HG03432 (cell line): Measurements from ENCODE around the gene ATF4.

ENCODE experiments used
- ATAC-seq: cut with Tn5 transposase; IDR thresholded peaks from one replicate; pipeline ENCODE4 v1.9.1; 2021; ENCODE audit warnings: mild to moderate bottlenecking, moderate library complexity; ENCODE audit not compliant: unreplicated experiment

The ATF4 gene

GRCh38 chr22:39528080-39528661 is 7.8 kb downstream of the ATF4 start:
- no peak for ATAC-seq

GRCh38 chr22:39528681-39529486 is 8.5 kb downstream of the ATF4 start:
- peak; percentile 31 for ATAC-seq

GRCh38 chr22:39529487-39529851 is 9.1 kb downstream of the ATF4 start:
- no peak for ATAC-seq

GRCh38 chr22:39530116-39530515 is 9.8 kb downstream of the ATF4 start:
- ATAC-seq = no peak

- ATAC-seq = no peak
These were observed 10.4 kb downstream of the ATF4 start for GRCh38 chr22:39530692-39531331.

- ATAC-seq = peak; percentile 81
These were observed 12.1 kb downstream of the ATF4 start, which contains the start of gene RPS19BP1 for GRCh38 chr22:39532215-39533073. Gene RPS19BP1, minus strand, starts transcription at chr22:39532748. Its CDS starts 10 bp downstream, at chr22:39532738.

GRCh38 chr22:39534092-39534506 is 13.7 kb downstream of the ATF4 start:
- no peak for ATAC-seq

- no peak for ATAC-seq
These were observed 14.4 kb downstream of the ATF4 start for GRCh38 chr22:39534591-39535356.

GRCh38 chr22:39535357-39535725 is 15.0 kb downstream of the ATF4 start:
- no peak for ATAC-seq

GRCh38 chr22:39535831-39536449 is 15.6 kb downstream of the ATF4 start:
- ATAC-seq = no peak

GRCh38 chr22:39536711-39537110 is 16.3 kb downstream of the ATF4 start:
- no peak for ATAC-seq

- ATAC-seq = no peak
These were observed 17.6 kb downstream of the ATF4 start for GRCh38 chr22:39537975-39538374.

- no peak for ATAC-seq
These were observed 22.7 kb downstream of the ATF4 start for GRCh38 chr22:39543095-39543494.

GRCh38 chr22:39545386-39546365 is 25.3 kb downstream of the ATF4 start:
- ATAC-seq = no peak

GRCh38 chr22:39546889-39547586 is 26.7 kb downstream of the ATF4 start:
- no peak for ATAC-seq

GRCh38 chr22:39547587-39547947 is 27.2 kb downstream of the ATF4 start:
- ATAC-seq = no peak

- ATAC-seq = no peak
These were observed 33.1 kb downstream of the ATF4 start for GRCh38 chr22:39553429-39553828.

- no peak for ATAC-seq
These were observed 33.8 kb downstream of the ATF4 start for GRCh38 chr22:39554151-39554550.
